ENCODE data around the gene MACROD2.

The MACROD2 gene

GRCh38 chr20:14866841-14867514, 871.7 kb downstream of the MACROD2 start:
- CTCF ChIA-PET: no interaction called here
- no peak for DNase-seq (ENCODE audit: low read depth, low spot score)
- POLR2A ChIA-PET: no interaction called here
- TF ChIP-seq, protein P1, sequence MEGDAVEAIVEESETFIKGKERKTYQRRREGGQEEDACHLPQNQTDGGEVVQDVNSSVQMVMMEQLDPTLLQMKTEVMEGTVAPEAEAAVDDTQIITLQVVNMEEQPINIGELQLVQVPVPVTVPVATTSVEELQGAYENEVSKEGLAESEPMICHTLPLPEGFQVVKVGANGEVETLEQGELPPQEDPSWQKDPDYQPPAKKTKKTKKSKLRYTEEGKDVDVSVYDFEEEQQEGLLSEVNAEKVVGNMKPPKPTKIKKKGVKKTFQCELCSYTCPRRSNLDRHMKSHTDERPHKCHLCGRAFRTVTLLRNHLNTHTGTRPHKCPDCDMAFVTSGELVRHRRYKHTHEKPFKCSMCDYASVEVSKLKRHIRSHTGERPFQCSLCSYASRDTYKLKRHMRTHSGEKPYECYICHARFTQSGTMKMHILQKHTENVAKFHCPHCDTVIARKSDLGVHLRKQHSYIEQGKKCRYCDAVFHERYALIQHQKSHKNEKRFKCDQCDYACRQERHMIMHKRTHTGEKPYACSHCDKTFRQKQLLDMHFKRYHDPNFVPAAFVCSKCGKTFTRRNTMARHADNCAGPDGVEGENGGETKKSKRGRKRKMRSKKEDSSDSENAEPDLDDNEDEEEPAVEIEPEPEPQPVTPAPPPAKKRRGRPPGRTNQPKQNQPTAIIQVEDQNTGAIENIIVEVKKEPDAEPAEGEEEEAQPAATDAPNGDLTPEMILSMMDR (IDR thresholded peaks at IDR 0.05; ENCODE audit: insufficient read depth, low read length, missing control alignments): no peak
- no peak overlapping the region for H3K4me3 ChIP-seq (ENCODE audit: low read depth, low read length)

GRCh38 chr20:14877301-14878028, 882.1 kb downstream of the MACROD2 start:
- TF ChIP-seq, protein P1 (IDR thresholded peaks at IDR 0.05; ENCODE audit: insufficient read depth, low read length, missing control alignments): no peak
- no peak overlapping the region for H3K4me3 ChIP-seq (ENCODE audit: low read depth, low read length)
- ChIA-PET POLR2A (no interaction called here), CTCF (no interaction called here)
- DNase-seq (ENCODE audit: low read depth, low spot score): no peak

- CTCF ChIA-PET: no interaction called here
- POLR2A ChIA-PET: no interaction called here
- no peak for DNase-seq (ENCODE audit: low read depth, low spot score)
- no peak overlapping the region for H3K4me3 ChIP-seq (ENCODE audit: low read depth, low read length)
- TF ChIP-seq, protein P1 (IDR thresholded peaks at IDR 0.05; ENCODE audit: insufficient read depth, low read length, missing control alignments): no peak
Observed at GRCh38 chr20:14878676-14879019, 883.3 kb downstream of the MACROD2 start.

DNA sequence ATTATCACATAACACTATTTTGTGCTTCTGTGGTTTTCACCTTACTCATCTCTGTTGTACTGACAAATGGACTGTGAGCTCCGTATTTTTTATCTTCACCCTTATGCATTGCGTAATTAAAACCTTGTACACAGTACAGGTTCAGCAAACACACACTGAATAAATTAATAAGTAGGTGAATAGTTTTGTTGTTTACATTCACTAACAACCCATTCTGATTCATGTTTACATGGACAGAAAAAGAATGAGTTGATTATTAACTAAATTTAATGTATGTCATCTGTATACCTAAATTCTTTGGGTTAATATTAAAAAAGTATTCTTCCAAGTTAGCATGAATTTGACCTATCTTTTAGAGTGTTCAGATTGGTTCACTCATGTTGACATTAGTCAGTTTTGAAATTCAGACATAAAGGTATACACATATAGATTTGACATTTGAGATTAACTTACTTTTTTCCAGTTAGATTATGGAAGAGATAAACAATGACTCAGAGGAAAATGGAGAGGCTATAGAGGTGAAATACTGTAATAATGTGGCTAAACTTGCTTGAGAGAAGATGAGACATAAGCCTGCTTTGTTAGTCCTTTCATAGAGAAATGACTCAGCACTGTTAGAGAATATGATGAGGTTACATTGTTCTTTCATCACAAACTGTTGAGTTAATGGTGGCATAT, 883.8 kb downstream of the MACROD2 start:
- peak; percentile 23 for DNase-seq (ENCODE audit: low read depth, low spot score)
- CTCF ChIA-PET: no interaction called here
- POLR2A ChIA-PET: no interaction called here
- TF ChIP-seq, protein P1 (IDR thresholded peaks at IDR 0.05; ENCODE audit: insufficient read depth, low read length, missing control alignments): no peak
- no peak overlapping the region for H3K4me3 ChIP-seq (ENCODE audit: low read depth, low read length)

- ChIA-PET POLR2A (no interaction called here), CTCF (no interaction called here)
- TF ChIP-seq, protein P1 (IDR thresholded peaks at IDR 0.05; ENCODE audit: insufficient read depth, low read length, missing control alignments): no peak
- no peak for DNase-seq (ENCODE audit: low read depth, low spot score)
- no peak overlapping the region for H3K4me3 ChIP-seq (ENCODE audit: low read depth, low read length)
Observed at GRCh38 chr20:14879839-14880238, 884.5 kb downstream of the MACROD2 start.

- no peak overlapping the region for H3K4me3 ChIP-seq (ENCODE audit: low read depth, low read length)
- TF ChIP-seq, protein P1 (IDR thresholded peaks at IDR 0.05; ENCODE audit: insufficient read depth, low read length, missing control alignments): no peak
- ChIA-PET POLR2A (no interaction called here), CTCF (no interaction called here)
- no peak for DNase-seq (ENCODE audit: low read depth, low spot score)
Observed at GRCh38 chr20:14881518-14881917, 886.2 kb downstream of the MACROD2 start.
